OCI-LY7 (cell line): Measurements from ENCODE around the gene CES2.

Experiments used
- CTCF ChIP-seq: fragments of 200-600 bp; sonication (generic); conservative IDR thresholded peaks from 2 replicates; pipeline ENCODE4 v1.5.1; 2014; ENCODE audit warnings: mild to moderate bottlenecking, antibody characterized with exemption, low read length, moderate library complexity, mixed read lengths
- EZH2phosphoT487 ChIP-seq: fragments of 200-600 bp; sonication (generic); IDR thresholded peaks from 2 replicates; pipeline ENCODE4 v1.6.1; 2018; ENCODE audit warnings: low read depth, borderline replicate concordance, mild to moderate bottlenecking, mixed run types, antibody characterized with exemption, low read length, moderate library complexity, mixed read lengths

- TF ChIP-seq CTCF: no peak
- no peak for TF ChIP-seq EZH2phosphoT487
Observed at GRCh38 chr16:66902648-66903543, 32.4 kb upstream of the CES2 start.
